Mammary epithelial cell (primary cell): ENCODE data around the gene TAB2.

Experiments used
- EZH2 ChIP-seq: IDR thresholded peaks from 2 replicates; pipeline ENCODE4 v1.6.1; 2012; ENCODE audit warnings: low read length, inconsistent platforms, borderline replicate concordance
- TF ChIP-seq, protein P1 (sequence below), 2 donors: IDR thresholded peaks in 1 of 2; conservative IDR thresholded peaks in 1 of 2; 2 replicates each; pipeline ENCODE4 v1.5.1; 2011 to 2012; ENCODE audit warnings: inconsistent platforms in 2 of 2, low read length in 2 of 2, mild to moderate bottlenecking in 2 of 2, control low read depth in 1 of 2, low read depth in 1 of 2; ENCODE audit not compliant: insufficient read depth in 1 of 2; ENCODE audit errors: extremely low read depth in 1 of 2

DNA sequence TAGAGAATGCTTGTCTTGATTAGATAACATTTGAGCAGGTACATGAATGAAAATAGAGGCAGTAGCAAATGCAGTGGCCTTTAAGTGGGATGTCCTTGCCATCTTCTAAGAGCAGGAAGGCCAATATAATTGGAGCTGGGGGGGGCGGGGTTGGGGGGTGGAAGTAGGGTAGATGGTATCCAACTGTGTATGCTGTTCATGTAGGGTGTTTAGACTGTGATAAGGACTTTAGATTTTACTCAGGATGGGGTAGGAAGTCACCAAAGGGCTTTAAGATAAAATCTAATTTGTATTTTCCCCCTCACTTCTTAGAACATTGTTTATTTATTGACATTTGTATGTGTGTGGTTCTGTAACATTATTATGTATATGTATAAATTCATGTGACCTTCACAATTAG, 12.0 kb downstream of the TAB2 start:
- TF ChIP-seq, protein P1, sequence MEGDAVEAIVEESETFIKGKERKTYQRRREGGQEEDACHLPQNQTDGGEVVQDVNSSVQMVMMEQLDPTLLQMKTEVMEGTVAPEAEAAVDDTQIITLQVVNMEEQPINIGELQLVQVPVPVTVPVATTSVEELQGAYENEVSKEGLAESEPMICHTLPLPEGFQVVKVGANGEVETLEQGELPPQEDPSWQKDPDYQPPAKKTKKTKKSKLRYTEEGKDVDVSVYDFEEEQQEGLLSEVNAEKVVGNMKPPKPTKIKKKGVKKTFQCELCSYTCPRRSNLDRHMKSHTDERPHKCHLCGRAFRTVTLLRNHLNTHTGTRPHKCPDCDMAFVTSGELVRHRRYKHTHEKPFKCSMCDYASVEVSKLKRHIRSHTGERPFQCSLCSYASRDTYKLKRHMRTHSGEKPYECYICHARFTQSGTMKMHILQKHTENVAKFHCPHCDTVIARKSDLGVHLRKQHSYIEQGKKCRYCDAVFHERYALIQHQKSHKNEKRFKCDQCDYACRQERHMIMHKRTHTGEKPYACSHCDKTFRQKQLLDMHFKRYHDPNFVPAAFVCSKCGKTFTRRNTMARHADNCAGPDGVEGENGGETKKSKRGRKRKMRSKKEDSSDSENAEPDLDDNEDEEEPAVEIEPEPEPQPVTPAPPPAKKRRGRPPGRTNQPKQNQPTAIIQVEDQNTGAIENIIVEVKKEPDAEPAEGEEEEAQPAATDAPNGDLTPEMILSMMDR (conservative IDR thresholded peaks at IDR 0.05 in 1 of 2, IDR thresholded peaks at IDR 0.05 in 1 of 2; ENCODE audit: extremely low read depth in 1 of 2, insufficient read depth in 1 of 2, low read depth in 1 of 2, low read length in 2 of 2): no peak
- no peak for TF ChIP-seq EZH2
